GM10266 (cell line): ENCODE measurements around the gene HMGCS2.

ENCODE experiments used
- DNase-seq: peaks from one replicate; pipeline ENCODE4 v3.0.0; 2012; ENCODE audit errors: extremely low spot score
- CTCF ChIP-seq: IDR thresholded peaks from 2 replicates; pipeline ENCODE4 v1.5.1; 2012; ENCODE audit warnings: mild to moderate bottlenecking, low read depth; ENCODE audit not compliant: control insufficient read depth, insufficient read depth; ENCODE audit errors: missing control alignments

HMGCS2 gene

DNA sequence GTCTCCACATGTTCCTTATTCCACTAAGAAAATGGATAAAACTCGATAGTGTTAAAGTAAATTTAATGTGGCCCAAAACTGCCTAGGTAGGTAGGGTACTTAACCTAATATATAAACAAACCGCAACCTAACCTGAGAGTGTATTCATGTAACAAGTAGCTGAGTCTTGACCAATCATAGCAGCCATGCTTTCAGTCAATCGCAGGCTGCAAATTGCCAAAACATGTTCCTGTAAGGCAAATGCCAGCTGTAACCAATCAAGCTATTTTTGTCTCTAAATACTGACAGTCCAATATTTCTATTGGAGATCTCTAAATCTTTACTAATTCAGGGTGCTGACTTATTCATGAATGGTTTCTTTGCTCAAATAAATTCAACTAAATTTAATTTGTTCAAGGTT, 3.1 kb upstream of the HMGCS2 start:
- no peak for DNase-seq
- no peak for TF ChIP-seq CTCF

GRCh38 chr1:119771016-119771415, 2.3 kb upstream of the HMGCS2 start:
- no peak for TF ChIP-seq CTCF
- no peak for DNase-seq

GRCh38 chr1:119767486-119767885, 1.2 kb downstream of the HMGCS2 start:
- no peak for TF ChIP-seq CTCF
- no peak for DNase-seq

GRCh38 chr1:119766374-119766794, 2.3 kb downstream of the HMGCS2 start:
- no peak for DNase-seq
- no peak for TF ChIP-seq CTCF

DNA sequence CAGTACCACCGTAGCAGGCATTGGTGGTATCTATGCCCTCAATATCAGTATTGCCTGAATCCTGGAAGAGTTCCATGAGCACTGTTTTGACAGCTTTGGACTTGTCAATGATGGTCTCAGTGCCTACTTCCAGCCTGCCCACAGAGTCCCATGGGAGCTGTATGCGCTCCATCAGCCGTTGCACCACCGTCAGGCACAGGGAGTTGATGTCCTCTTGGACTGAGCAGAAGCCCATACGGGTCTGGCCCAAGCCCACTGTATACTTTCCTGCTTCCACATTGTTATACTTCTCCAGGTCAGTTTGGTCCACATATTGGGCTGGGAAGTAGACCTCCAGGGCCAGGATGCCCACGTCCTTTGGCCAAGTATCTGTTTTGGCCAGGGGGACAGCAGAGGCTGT, 4.5 kb downstream of the HMGCS2 start:
- no peak for DNase-seq
- no peak for TF ChIP-seq CTCF

DNA sequence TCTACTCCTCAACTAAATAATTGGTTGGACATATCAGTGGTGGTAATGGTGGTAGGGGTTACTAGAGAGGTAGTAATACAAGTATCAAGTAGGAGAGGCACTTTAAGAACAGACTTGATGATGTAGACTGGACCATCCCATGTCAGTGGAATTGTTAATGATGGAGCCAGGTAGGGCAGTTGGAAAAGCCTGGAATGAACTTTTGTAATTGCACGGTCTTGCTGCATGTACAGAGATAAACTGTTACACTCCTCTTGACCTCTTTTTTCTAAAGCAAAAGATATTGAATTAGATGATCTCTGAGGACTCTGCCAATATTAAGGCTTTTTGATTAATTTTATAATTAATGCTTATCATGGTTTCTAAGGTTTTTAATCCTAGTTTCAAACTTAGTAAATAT, 5.8 kb downstream of the HMGCS2 start:
- no peak for TF ChIP-seq CTCF
- no peak for DNase-seq

DNA sequence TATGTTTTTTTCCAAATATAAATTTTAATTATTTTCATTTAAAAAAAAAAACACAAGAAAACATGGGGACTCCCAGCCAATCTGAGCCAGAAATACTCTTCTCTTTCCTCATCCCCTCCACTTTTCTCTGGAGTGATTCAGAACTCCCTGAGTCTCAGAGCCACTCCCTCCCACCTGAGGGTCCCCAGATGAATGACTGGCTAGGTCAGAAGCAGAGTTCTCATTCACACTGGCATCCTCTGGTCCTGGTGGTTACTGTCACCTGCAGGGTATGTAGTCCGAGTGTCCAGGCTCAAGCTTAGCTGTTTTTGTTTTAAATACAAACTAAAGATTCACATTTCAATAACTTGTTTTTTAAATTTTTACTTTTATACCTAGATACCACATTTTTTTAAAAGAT, 6.3 kb downstream of the HMGCS2 start:
- no peak for TF ChIP-seq CTCF
- DNase-seq, result no peak
